ELR (cell line): Measurements from ENCODE around the gene RAB19.
"Not testable (repeated sequence)": the region's sequence is repeated elsewhere in the genome, so short reads cannot be mapped to it uniquely, and the experiment has no call there.

Experiments used
- DNase-seq: peaks from one replicate; pipeline ENCODE4 v3.0.0-alpha.2; 2015; ENCODE audit warnings: low read depth

Gene RAB19

GRCh38 chr7:140402178-140402835, 1.6 kb upstream of the RAB19 start:
- peak; percentile 46 for DNase-seq

DNA sequence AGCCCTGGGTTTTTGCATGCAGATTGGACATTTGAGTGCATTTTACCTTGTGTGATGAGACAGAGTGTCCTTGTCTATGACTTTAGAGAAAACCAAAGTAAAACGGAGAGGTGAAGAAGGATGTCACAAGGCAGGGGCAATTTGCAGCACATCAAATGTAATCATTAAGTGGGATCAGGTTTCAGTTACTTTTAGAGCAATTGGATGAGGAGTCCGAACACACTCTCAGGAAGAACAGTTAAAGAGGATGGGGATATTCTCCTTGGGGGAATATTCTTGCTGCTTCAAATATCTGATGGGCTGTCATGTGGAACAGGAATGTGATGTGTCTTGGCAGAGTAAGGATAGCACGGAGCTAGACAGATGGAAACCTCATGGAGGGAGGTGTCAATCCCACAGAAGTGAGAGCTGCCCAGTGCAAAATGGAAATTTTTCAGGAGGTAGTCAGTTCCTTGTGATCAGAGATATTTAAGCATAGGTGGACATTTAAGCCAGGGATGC, 757 bp downstream of the RAB19 start:
- no peak for DNase-seq

DNA sequence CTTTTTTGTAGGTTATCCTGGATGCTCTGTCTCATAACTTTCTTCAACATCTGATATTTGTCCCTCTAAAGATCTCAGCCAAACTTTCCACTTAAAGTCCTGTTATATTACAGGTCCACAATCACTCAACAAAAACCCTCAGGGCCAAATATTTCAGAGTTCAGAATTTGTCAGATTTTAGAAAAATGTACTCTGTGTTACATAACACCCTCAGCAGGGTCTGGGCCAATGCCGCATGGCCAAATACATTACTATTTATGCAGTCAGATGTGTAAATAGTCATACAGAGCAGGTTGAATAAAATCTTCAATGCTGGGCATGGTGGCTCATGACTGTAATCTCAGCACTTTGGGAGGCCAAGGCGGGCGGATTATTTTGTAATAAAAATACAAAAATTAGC, 11.5 kb downstream of the RAB19 start:
- DNase-seq = no peak

DNA sequence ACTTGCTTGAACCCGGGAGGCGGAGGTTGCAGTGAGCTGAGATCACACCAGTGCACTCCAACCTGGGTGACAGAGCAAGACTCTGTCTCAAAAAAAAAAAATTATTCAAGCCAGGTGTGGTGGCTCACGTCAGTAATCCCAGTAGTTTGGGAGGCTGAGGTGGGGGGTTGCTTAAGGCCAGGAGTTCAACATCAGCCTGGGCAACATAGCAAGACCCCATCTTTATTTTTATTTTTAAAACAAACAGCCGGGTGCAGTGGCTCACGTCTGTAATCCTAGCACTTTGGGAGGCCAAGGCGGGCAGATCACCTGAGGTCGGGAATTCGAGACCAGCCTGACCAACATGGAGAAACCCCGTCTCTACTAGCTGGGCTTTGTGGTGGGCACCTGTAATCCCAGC, 12.0 kb downstream of the RAB19 start:
- not testable (repeated sequence) for DNase-seq

- DNase-seq = no peak
Observed at GRCh38 chr7:140416560-140416959, 12.7 kb downstream of the RAB19 start.

DNA sequence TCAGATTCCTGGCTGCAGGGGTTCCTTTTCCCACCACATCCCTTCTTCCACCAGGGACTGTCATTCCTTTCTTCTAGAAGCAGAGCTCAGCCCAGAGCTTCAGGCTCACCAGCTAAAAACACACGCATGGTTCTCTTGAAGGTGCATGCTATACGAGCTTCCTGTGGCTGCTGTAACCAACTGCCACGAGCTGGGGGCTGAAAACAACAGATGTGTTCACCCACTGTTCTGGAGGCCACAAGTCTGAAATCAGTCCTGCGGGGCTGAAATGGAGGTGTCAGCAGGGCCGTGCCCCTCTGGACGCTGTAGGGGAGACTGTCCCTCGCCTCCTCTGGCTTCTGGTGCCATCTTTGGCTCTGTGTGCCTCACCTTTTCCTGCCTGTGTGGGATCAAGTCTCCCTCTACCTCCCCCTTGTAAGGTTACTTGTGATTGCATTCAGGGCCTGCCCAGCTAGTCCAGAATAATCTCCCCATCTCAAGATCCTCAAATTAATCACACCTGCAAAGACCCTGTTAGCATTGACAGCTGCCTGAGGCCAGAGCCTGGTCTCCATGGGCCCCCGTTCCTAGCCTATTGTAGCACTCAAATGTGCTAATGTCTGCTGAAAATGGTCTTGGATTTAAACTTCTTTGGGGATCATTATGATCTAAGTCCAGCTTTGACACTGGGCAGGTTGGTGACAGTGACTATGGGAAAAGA, 13.7 kb downstream of the RAB19 start:
- DNase-seq = no peak

DNA sequence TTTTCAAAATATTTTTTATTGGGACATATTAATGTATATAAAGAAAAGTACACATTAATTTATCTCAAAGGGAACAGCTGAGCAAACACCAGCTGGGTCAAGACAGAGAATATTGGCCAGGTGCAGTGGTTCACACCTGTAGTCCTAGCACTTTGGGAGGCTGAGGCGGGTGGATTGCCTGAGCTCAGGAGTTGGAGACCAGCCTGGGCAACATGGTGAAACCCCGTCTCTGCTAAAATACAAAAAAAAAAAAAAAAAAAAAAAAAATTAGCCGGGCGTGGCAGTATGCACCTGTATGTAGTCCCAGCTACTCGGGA, 14.3 kb downstream of the RAB19 start:
- DNase-seq = not testable (repeated sequence)

DNA sequence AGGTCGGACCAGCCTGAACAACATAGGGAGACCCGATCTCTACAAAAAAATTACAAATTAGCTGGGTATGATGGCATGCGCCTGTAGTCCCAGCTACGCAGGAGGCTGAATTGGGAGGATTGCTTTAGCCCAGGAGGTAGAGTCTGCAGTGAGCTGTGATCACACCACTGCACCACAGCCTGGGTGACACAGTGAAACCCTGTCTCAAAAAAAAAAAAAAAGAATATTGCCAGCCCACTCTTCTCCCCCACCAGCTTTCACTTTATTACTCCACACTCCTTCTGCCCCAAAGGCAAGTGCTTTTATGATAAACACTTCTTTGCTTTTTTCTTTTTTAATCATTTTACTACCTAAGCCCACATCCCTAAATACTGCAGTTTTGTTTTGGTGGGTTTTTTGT, 14.8 kb downstream of the RAB19 start:
- no peak for DNase-seq

GRCh38 chr7:140421521-140421920, 17.7 kb downstream of the RAB19 start:
- no peak for DNase-seq

DNA sequence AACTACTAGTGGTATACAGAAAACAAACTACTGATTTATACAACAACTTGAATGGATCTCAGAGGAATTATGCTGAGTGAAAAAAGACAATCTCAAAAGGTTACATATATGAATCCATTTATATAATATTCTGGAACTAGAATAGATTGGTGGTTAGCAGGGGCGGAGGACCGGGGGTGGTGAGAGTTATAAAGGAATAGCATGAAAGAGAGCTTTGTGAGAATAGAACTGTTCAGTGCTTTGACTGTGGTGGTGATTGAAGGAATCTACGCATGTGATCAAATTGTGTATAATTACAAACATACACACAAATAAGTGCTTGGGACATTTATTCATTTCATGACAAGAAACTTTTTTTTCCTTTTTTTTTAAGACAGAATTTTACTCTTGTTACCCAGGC, 19.6 kb downstream of the RAB19 start:
- no peak for DNase-seq

- DNase-seq = no peak
Observed at GRCh38 chr7:140425718-140426117, 21.9 kb downstream of the RAB19 start.

DNA sequence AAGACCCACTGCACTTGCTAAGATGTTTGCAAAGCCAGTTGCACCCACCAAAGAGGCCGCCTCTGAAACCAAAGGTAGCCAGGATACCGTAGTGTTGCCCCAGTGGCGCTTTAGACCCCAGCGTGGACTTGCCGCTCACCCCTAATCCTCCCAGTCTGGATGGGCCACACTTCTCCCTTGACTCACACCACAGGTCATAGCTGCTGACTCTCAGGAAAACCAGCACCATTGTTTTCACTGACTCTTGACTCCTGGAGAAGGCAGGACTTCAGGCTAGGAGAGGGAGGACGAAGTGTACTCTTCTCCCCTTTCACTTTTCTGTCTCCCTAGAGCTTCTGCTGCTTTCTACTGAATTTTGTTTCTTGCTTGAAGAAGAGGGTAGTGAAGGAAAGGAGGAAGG, 22.3 kb downstream of the RAB19 start:
- DNase-seq = no peak

DNA sequence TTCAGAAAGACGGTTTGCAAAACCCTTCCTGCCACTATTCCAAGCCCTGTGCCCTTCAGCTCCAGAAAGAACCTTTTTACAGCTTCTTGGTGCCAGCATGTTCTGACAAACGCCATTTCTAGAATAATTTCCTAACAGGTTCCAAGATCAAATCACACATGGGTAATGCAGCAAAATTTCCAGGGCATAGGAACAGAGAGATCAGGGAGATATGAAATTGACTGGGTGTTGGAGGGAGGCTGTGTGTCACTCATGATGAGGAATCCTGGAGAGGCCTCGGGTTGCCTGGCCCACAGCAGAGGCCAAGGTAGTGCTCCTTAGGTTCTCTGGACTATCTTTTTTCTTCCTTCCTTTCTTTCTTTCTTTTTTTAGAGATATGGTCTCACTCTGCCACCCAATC, 29.5 kb downstream of the RAB19 start:
- DNase-seq = no peak

- no peak for DNase-seq
Observed at GRCh38 chr7:140435252-140435895, 31.5 kb downstream of the RAB19 start.

DNA sequence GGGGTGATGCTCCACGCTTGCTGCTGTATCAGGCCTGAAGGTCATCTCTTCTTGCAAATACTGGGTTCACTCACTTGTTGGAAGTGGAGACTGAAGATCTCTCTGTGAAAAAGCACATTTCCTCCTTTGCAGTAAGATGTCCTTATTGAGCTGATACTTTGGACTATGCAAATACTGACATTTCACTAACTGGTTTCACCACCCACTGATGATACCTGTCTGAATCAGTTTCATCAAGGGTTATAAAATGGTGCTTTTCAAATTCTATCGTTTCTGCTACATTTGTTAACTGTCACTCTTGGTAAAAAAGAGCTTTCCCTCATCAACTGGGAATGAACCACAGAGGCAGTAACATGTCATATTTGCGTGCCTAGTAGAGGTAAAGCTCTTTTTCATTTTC, 35.5 kb downstream of the RAB19 start:
- DNase-seq = no peak

DNA sequence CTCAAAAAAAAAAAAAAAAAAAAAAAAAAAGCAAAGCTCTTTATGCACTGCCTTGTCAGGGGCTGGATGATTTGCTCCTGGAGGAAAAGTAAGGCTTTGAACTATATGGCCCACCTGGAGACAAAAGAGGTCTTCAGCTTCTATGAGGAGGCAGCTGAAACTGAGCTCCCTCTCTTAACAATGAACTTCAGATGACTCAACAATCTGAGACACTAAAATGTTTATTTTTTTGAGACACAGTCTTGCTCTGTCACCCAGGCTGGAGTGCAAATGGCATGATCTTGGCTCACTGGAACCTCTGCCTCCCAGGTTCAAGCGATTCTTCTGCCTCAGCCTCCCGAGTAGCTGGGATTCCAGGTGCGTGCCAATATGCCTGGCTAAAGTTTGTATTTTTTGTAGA, 36.7 kb downstream of the RAB19 start:
- peak; percentile 33 for DNase-seq

DNA sequence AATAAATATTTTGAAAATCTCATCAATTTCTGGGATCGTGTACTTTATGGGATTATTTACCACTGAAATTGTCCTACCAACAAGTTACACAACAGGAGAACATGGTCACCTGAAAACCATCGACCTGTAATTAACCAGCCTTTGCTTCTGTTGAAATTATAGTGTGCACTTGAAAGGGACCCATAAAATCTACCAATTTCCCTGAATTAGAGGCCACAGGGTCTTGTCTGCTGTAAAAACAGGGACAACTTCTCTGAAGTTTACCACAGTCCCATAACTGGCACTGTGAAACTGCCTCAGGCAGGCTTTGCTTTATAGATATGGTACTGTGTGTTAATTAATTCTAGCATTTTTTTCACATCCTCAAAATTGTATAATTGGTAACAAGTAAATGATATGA, 37.7 kb downstream of the RAB19 start:
- no peak for DNase-seq

DNA sequence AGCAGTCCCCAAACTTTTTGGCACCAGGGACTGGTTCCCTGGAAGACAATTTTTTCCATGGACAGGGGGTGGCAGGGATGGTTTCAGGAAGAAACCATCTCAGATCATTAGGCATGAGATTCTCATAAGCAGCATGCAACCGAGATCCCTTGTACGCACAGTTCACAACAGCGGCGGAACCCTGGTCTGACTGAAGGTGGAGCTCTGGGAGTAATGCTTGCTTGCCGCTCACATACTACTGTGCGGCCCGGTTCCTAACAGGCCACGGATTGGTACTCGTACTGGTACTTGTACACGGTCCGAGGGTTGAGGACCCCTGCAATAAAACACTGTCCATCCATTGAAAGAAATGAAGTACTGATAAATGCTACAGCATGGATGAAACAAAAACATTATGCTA, 42.6 kb downstream of the RAB19 start:
- no peak for DNase-seq

- no peak for DNase-seq
Observed at GRCh38 chr7:140447841-140448240, 44.0 kb downstream of the RAB19 start.

- no peak for DNase-seq
Observed at GRCh38 chr7:140448781-140449480, 45.1 kb downstream of the RAB19 start.

DNA sequence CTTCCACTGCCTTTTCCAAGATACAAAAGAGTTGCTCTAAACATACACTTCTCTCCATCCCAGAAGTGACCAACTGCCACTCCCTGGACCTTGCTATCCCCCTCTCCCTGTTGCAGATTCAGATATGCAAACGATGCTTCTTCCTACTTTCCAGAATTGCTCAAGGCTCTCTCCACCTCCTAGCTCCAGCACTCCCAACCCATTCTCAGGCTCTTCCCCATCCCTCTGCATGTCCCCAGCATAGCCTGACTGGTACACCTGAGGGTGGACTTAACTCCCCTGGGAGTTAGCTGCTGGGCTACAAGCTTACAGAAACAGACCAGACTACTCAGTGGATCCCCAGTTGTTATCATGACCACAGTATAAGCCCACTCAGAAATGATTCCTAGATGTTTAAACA, 47.9 kb downstream of the RAB19 start:
- DNase-seq = no peak

DNA sequence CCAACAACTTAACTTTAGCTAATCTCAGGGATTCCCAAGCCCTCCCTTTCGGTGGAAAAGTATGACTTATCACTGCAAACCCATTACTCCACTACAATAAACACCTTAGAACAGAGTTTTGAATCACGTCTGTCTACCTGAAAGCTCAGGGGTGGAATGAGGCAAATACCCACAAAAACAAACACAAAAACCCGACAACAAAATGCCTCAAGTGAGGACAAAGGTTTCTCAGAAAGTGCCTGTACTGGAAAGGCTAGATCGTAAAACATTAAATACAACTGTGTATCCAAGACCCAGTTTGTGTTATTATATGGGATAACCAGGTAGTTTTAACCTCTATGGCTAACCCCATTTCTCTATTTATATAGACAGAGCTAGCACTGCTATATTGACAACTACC, 49.4 kb downstream of the RAB19 start:
- DNase-seq = no peak
